ENCODE data around the gene FOXRED2. TPM values are rescaled to one million over a fixed set of nuclear protein-coding genes. Genes with fewer than 3 reads are reported as not detected.

Gene FOXRED2
- total RNA-seq, 1 donor from 2014 or later, result 4.7 TPM

DNA sequence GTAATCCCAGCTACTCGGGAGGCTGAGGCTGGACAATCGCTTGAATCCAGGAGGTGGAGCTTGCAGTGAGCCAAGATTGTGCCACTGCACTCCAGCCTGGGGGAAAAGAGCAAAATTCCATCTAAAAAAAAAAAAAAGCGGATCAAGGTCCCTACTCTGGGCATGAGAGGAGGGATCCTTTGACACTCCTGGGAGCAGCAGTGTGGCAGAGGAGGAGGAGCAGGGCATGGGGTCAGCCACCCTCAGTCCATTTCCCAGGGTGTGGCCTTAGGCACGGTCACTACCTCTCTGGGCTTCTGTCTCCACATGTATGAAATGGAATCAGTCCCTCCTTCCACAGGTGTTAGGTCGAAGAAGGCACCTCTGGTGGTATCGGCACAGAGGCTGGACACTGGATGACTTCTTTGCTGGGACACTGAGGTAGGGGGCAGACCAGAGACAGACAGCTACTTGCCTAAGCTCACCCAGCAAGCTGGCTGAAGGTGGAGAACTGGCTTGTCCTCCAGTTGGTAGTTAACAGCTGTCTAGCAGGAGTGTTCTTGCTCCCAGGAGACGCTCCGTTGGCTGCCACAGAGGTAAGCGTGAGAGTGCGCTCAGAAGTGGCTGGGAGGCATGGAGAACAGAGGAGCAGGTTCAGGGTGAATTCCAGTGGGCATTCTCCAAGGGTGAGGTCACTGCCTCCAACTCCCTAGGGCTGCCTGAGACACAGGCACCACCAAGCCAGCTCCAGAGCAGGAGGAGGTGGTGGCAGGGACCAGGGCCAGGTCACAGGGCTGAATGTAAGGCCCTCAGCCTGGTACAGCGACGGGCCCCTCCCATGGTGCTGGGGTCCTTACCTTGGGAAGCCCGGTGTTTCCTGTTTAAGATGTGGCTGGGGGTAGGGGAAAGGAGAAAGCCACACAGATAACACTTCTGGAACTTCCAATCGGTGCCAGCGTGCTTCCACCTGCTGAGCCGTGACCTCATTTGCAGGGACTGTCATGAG is 44.9 kb downstream of the FOXRED2 start:
- Histone ChIP-seq H3K27ac (no peak overlapping the region), H3F3A (ENCODE audit: low read depth) (peaks cover 22% of the 10 kb centered on the region), H3K79me2 (ENCODE audit: low read depth) (no peaks in the 10 kb centered on the region), H2AFZ (replicated peaks) (no peak overlapping the region), H3K4me3 (no peak overlapping the region), H3K9ac (no peak overlapping the region), H3K4me1 (peaks cover 7% of the 10 kb centered on the region), H4K20me1 (ENCODE audit: low read depth) (no peaks in the 10 kb centered on the region), H3K4me2 (no peak overlapping the region), H3K9me3 (ENCODE audit: low read depth) (no peaks in the 10 kb centered on the region), H3K36me3 (no peaks in the 10 kb centered on the region), H3K27me3 (no peaks in the 10 kb centered on the region)
- H3K9me3 Mint-ChIP-seq, result no peaks in the 10 kb centered on the region
- no peaks in the 10 kb centered on the region for H3K27me3 Mint-ChIP-seq (ENCODE audit: insufficient read depth, low read depth)
- H3K27ac Mint-ChIP-seq, result peak overlapping the region; percentile 85
- H3K4me3 Mint-ChIP-seq, result no peak overlapping the region
- TF ChIP-seq EZH2 (IDR thresholded peaks at IDR 0.05), result no peak
- TF ChIP-seq, protein P1, sequence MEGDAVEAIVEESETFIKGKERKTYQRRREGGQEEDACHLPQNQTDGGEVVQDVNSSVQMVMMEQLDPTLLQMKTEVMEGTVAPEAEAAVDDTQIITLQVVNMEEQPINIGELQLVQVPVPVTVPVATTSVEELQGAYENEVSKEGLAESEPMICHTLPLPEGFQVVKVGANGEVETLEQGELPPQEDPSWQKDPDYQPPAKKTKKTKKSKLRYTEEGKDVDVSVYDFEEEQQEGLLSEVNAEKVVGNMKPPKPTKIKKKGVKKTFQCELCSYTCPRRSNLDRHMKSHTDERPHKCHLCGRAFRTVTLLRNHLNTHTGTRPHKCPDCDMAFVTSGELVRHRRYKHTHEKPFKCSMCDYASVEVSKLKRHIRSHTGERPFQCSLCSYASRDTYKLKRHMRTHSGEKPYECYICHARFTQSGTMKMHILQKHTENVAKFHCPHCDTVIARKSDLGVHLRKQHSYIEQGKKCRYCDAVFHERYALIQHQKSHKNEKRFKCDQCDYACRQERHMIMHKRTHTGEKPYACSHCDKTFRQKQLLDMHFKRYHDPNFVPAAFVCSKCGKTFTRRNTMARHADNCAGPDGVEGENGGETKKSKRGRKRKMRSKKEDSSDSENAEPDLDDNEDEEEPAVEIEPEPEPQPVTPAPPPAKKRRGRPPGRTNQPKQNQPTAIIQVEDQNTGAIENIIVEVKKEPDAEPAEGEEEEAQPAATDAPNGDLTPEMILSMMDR (IDR thresholded peaks at IDR 0.05), result no peak
- no peak for TF ChIP-seq EZH2phosphoT487 (IDR thresholded peaks at IDR 0.05)
- no peaks in the 10 kb centered on the region for H3K36me3 Mint-ChIP-seq
- no peak for DNase-seq (ENCODE audit: low spot score)
- H3K4me1 Mint-ChIP-seq, result peaks cover 26% of the 10 kb centered on the region

DNA sequence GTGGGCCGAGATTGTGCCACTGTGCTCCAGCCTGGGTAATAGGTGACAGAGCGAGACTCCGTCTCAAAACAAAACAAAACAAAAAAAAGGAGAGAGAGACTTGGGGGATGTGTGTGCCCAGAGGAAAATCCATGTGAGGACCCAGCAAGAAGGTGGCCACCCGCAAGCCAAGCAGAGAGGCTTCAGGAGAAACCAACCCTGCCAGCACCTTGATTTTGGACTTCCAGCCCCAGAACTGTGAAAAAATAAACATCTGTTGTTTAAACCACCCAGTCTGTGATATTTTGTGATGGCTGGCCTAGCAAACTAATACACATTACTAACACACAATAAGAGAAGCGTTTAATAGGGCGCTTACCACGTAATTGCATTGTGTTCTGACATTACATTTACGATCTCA is 46.6 kb downstream of the FOXRED2 start:
- Histone ChIP-seq H3K4me1 (peaks cover 13% of the 10 kb centered on the region), H3K27ac (no peak overlapping the region), H3F3A (ENCODE audit: low read depth) (peaks cover 34% of the 10 kb centered on the region), H3K27me3 (no peaks in the 10 kb centered on the region), H3K9me3 (ENCODE audit: low read depth) (no peaks in the 10 kb centered on the region), H3K36me3 (no peaks in the 10 kb centered on the region), H3K4me2 (no peak overlapping the region), H3K79me2 (ENCODE audit: low read depth) (no peaks in the 10 kb centered on the region), H3K4me3 (no peak overlapping the region), H4K20me1 (ENCODE audit: low read depth) (no peaks in the 10 kb centered on the region), H3K9ac (no peak overlapping the region), H2AFZ (replicated peaks) (no peak overlapping the region)
- no peaks in the 10 kb centered on the region for H3K36me3 Mint-ChIP-seq
- TF ChIP-seq EZH2phosphoT487 (IDR thresholded peaks at IDR 0.05), result no peak
- TF ChIP-seq, protein P1 (IDR thresholded peaks at IDR 0.05), result no peak
- TF ChIP-seq EZH2 (IDR thresholded peaks at IDR 0.05), result no peak
- DNase-seq (ENCODE audit: low spot score), result no peak
- peaks cover 35% of the 10 kb centered on the region for H3K4me1 Mint-ChIP-seq
- peak overlapping the region; percentile 92 for H3K27ac Mint-ChIP-seq
- H3K9me3 Mint-ChIP-seq, result no peaks in the 10 kb centered on the region
- H3K4me3 Mint-ChIP-seq, result no peak overlapping the region
- no peaks in the 10 kb centered on the region for H3K27me3 Mint-ChIP-seq (ENCODE audit: insufficient read depth, low read depth)

DNA sequence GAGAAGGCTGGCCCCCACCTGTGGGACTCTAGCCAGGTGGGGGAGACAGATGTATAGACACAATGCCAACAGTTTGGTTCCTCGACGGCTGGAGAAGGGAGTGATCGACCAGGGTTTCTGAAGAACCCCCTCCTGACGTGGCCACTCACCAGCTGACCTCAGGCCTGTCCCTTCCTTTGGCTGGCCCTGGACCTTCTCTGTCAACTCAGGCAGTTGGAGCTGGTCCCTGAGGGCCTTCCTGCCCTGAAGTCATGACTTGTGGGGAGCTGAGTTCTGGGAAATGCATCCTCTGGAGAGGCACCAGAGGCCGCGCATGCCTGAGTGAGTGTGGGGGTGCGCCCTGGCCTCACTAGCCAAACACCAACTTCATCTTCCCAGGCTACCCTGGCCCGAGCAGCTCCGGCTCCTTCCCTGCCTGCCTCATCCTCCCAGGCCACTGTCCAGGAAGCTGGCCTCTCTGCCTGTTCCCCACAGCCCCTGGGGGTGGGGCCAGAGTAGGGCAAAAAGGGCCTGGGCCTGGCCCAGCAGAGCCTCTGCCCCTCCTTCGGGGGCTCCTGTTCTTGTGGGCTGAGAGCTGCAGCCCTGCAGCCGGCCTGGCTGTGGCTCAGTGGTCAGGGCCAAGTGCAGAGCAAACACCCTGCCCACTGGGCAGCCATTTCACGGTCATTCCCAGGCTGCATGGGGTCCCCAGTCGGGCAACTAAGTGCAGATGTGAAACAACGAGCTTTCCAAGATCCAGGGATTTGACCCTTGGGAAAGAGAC is 49.0 kb downstream of the FOXRED2 start:
- TF ChIP-seq EZH2 (IDR thresholded peaks at IDR 0.05), result no peak
- TF ChIP-seq, protein P1 (IDR thresholded peaks at IDR 0.05), result no peak
- Histone ChIP-seq H3K9ac (no peak overlapping the region), H3K79me2 (ENCODE audit: low read depth) (no peaks in the 10 kb centered on the region), H3K4me2 (no peak overlapping the region), H3K9me3 (ENCODE audit: low read depth) (no peaks in the 10 kb centered on the region), H3K4me1 (peaks cover 14% of the 10 kb centered on the region), H3K36me3 (no peaks in the 10 kb centered on the region), H3K27ac (no peak overlapping the region), H4K20me1 (ENCODE audit: low read depth) (no peaks in the 10 kb centered on the region), H3F3A (ENCODE audit: low read depth) (peaks cover 48% of the 10 kb centered on the region), H3K4me3 (no peak overlapping the region), H2AFZ (replicated peaks) (peak overlapping the region; percentile 12), H3K27me3 (no peaks in the 10 kb centered on the region)
- Mint-ChIP-seq H3K4me1 (peaks cover 38% of the 10 kb centered on the region), H3K27me3 (ENCODE audit: insufficient read depth, low read depth) (peaks cover 2% of the 10 kb centered on the region), H3K36me3 (no peaks in the 10 kb centered on the region), H3K4me3 (no peak overlapping the region), H3K9me3 (no peaks in the 10 kb centered on the region), H3K27ac (peak overlapping the region; percentile 53)
- DNase-seq (ENCODE audit: low spot score), result no peak

Data from neural progenitor cell (in vitro differentiated cells).